ENCODE measurements around the gene UGT1A4. TPM values are rescaled to one million over a fixed set of nuclear protein-coding genes. Genes with fewer than 3 reads are reported as not detected.

UGT1A4 gene
- total and polyA plus RNA-seq, 10 of the 15 experiments (the other 5 are each of a cell fraction or from before 2014, with no cell fraction given) = not detected

DNA sequence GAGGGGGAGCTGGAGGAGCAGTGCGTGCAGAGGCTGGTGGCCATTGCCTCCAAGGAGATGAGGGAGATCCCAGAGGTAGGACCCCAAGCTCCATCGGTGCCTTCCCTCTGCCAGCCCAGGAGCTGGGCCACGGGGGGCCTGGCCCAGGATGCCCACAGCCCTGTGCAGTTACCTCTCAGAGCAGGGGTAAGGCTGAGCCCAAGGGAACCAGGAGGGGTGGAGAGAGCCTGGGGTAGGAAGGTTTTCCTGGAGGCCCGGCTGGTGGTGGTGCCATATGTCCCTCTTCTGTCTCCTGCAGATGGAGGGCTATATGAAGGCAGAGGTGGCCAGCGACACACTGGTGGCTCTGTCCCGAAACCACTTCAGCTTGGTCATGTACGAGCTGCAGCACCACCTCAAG is 71.0 kb downstream of the UGT1A4 start:
- WGBS (ENCODE audit: insufficient coverage, insufficient replicate concordance, low lambda C conversion rate, missing lambda C conversion rate) = 43% methylated on average over 7 of the region's 7 CpGs
- ChIA-PET CTCF (no interaction called here), POLR2A (no interaction called here), RAD21 (ENCODE audit: unreplicated experiment) (no interaction called here), SMC1A (ENCODE audit: uncharacterized antibody, unreplicated experiment) (no interaction called here)
- H3K9me3 ChIP-seq (replicated peaks; ENCODE audit: control insufficient read depth, insufficient read depth, low read length) = no peaks in the 10 kb centered on the region; the same call in 2 of the 3 replicates
- H3K36me3 ChIP-seq (ENCODE audit: control insufficient read depth in 2 of 2, insufficient read depth in 2 of 2, low read length in 1 of 2) = no peaks in the 10 kb centered on the region
- no peaks in the 10 kb centered on the region for H3K4me1 ChIP-seq (ENCODE audit: control insufficient read depth, insufficient read depth, low read length)
- DNase-seq (ENCODE audit: low read depth, low spot score) = no peak
- H4K20me1 ChIP-seq (ENCODE audit: control insufficient read depth, insufficient read depth) = no peaks in the 10 kb centered on the region
- no peak overlapping the region for H3K9ac ChIP-seq (ENCODE audit: control insufficient read depth, insufficient read depth, low read length)
- intact Hi-C loops (cut with micrococcal nuclease; ENCODE audit: unreplicated experiment) = no loop called here
- H3K4me3 ChIP-seq = no peak overlapping the region
- H3K27ac ChIP-seq (ENCODE audit: control insufficient read depth, insufficient read depth) = no peak overlapping the region
- in situ Hi-C loops (cut with MboI) = no loop called here
- TF ChIP-seq JUNB (IDR thresholded peaks at IDR 0.05) (no peak), ZNF24 (IDR thresholded peaks at IDR 0.05) (no peak)
- TF ChIP-seq, protein P1, sequence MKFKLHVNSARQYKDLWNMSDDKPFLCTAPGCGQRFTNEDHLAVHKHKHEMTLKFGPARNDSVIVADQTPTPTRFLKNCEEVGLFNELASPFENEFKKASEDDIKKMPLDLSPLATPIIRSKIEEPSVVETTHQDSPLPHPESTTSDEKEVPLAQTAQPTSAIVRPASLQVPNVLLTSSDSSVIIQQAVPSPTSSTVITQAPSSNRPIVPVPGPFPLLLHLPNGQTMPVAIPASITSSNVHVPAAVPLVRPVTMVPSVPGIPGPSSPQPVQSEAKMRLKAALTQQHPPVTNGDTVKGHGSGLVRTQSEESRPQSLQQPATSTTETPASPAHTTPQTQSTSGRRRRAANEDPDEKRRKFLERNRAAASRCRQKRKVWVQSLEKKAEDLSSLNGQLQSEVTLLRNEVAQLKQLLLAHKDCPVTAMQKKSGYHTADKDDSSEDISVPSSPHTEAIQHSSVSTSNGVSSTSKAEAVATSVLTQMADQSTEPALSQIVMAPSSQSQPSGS (IDR thresholded peaks at IDR 0.05; ENCODE audit: low read length) = no peak
- no peak for FAIRE-seq
- H3K27me3 ChIP-seq (replicated peaks in 1 of 2; ENCODE audit: control insufficient read depth in 2 of 2, insufficient read depth in 2 of 2, low read length in 1 of 2) = no peaks in the 10 kb centered on the region; a peak in 1 of 4 replicates
- no peak overlapping the region for H3K4me2 ChIP-seq (ENCODE audit: control insufficient read depth, insufficient read depth)
- H2AFZ ChIP-seq (ENCODE audit: control insufficient read depth, low read depth, low read length) = no peak overlapping the region
- BruUV-seq (replicated peaks) = no TSS peak
- H3K79me2 ChIP-seq (ENCODE audit: control insufficient read depth, insufficient read depth, low read length) = no peaks in the 10 kb centered on the region
- no peak for ATAC-seq

DNA sequence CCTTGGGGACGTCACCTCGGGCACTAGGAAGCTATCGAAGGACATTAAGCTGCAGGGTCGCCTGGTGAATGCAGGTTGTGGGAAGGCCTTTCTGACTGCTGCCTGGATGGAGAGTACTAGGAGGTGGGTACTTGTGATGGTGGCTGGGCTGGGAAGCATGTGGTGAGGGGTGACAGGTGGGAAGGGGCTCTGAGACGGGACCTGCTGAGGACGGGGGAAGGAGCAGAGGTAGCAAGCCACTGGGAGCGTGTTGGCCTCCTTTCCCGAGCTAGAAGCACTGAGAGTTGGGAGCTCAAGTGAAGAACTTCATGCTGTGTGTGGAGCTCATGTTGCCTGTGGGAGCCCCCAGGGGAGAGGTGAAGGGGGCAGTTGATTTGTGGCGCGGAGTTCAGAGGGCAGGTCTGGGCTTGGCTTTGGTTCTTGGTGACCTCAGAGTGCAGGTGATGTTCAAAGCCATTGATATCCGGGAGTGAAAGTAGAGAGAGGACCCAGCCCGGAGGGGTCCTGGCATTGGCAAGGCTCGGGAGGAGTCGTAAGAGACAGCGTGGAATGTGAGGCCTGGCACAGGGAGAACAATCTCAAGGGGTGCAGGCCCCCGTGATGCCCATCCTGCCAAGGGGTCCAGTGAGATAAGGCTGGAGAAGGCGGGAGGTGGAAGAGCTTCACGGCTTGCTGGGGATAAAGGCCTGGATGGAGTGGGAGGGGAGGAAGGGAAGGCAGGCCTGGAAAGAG is 72.8 kb downstream of the UGT1A4 start:
- no peak for FAIRE-seq
- Histone ChIP-seq H3K79me2 (ENCODE audit: control insufficient read depth, insufficient read depth, low read length) (no peaks in the 10 kb centered on the region), H3K4me3 (no peak overlapping the region), H3K9ac (ENCODE audit: control insufficient read depth, insufficient read depth, low read length) (no peak overlapping the region), H3K4me2 (ENCODE audit: control insufficient read depth, insufficient read depth) (no peak overlapping the region), H3K27ac (ENCODE audit: control insufficient read depth, insufficient read depth) (no peak overlapping the region), H3K9me3 (replicated peaks; ENCODE audit: control insufficient read depth, insufficient read depth, low read length) (no peaks in the 10 kb centered on the region; the same call in 2 of the 3 replicates), H3K4me1 (ENCODE audit: control insufficient read depth, insufficient read depth, low read length) (no peaks in the 10 kb centered on the region), H3K27me3 (replicated peaks in 1 of 2; ENCODE audit: control insufficient read depth in 2 of 2, insufficient read depth in 2 of 2, low read length in 1 of 2) (no peaks in the 10 kb centered on the region; a peak in 1 of 4 replicates), H3K36me3 (ENCODE audit: control insufficient read depth in 2 of 2, insufficient read depth in 2 of 2, low read length in 1 of 2) (no peaks in the 10 kb centered on the region), H4K20me1 (ENCODE audit: control insufficient read depth, insufficient read depth) (no peaks in the 10 kb centered on the region), H2AFZ (ENCODE audit: control insufficient read depth, low read depth, low read length) (no peak overlapping the region)
- BruUV-seq (replicated peaks) = no TSS peak
- ChIA-PET POLR2A (no interaction called here), RAD21 (ENCODE audit: unreplicated experiment) (no interaction called here), SMC1A (ENCODE audit: uncharacterized antibody, unreplicated experiment) (no interaction called here), CTCF (no interaction called here)
- 38% methylated on average over 18 of the region's 18 CpGs for WGBS (ENCODE audit: insufficient coverage, insufficient replicate concordance, low lambda C conversion rate, missing lambda C conversion rate)
- no peak for ATAC-seq
- in situ Hi-C loops (cut with MboI) (no loop called here), intact Hi-C loops (cut with micrococcal nuclease; ENCODE audit: unreplicated experiment) (no loop called here)
- DNase-seq (ENCODE audit: low read depth, low spot score) = no peak
- TF ChIP-seq TAF1 (IDR thresholded peaks at IDR 0.05; ENCODE audit: borderline replicate concordance, low read depth, low read length) = no peak
- TF ChIP-seq, protein P2, sequence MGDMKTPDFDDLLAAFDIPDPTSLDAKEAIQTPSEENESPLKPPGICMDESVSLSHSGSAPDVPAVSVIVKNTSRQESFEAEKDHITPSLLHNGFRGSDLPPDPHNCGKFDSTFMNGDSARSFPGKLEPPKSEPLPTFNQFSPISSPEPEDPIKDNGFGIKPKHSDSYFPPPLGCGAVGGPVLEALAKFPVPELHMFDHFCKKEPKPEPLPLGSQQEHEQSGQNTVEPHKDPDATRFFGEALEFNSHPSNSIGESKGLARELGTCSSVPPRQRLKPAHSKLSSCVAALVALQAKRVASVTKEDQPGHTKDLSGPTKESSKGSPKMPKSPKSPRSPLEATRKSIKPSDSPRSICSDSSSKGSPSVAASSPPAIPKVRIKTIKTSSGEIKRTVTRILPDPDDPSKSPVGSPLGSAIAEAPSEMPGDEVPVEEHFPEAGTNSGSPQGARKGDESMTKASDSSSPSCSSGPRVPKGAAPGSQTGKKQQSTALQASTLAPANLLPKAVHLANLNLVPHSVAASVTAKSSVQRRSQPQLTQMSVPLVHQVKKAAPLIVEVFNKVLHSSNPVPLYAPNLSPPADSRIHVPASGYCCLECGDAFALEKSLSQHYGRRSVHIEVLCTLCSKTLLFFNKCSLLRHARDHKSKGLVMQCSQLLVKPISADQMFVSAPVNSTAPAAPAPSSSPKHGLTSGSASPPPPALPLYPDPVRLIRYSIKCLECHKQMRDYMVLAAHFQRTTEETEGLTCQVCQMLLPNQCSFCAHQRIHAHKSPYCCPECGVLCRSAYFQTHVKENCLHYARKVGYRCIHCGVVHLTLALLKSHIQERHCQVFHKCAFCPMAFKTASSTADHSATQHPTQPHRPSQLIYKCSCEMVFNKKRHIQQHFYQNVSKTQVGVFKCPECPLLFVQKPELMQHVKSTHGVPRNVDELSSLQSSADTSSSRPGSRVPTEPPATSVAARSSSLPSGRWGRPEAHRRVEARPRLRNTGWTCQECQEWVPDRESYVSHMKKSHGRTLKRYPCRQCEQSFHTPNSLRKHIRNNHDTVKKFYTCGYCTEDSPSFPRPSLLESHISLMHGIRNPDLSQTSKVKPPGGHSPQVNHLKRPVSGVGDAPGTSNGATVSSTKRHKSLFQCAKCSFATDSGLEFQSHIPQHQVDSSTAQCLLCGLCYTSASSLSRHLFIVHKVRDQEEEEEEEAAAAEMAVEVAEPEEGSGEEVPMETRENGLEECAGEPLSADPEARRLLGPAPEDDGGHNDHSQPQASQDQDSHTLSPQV (IDR thresholded peaks at IDR 0.05) = no peak
- no peak for TF ChIP-seq TBL1XR1 (IDR thresholded peaks at IDR 0.05; ENCODE audit: low read depth, low read length)
- TF ChIP-seq, protein P3, sequence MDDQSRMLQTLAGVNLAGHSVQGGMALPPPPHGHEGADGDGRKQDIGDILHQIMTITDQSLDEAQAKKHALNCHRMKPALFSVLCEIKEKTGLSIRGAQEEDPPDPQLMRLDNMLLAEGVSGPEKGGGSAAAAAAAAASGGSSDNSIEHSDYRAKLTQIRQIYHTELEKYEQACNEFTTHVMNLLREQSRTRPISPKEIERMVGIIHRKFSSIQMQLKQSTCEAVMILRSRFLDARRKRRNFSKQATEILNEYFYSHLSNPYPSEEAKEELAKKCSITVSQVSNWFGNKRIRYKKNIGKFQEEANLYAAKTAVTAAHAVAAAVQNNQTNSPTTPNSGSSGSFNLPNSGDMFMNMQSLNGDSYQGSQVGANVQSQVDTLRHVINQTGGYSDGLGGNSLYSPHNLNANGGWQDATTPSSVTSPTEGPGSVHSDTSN (IDR thresholded peaks at IDR 0.05; ENCODE audit: insufficient replicate concordance, low read depth, low read length) = no peak
- TF ChIP-seq, protein P1 (IDR thresholded peaks at IDR 0.05; ENCODE audit: low read length) = no peak
- no peak for TF ChIP-seq CBX3 (IDR thresholded peaks at IDR 0.05; ENCODE audit: borderline replicate concordance, low read depth)

Data from GM12878 (cell line).